ENCODE data around the gene ATP6V1F. TPM values are rescaled to one million over a fixed set of nuclear protein-coding genes. Genes with fewer than 3 reads are reported as not detected.

The ATP6V1F gene
- total RNA-seq, 2 experiments from 2014 or later: 49.6 to 54.3 TPM

- Histone ChIP-seq H3K4me1 (ENCODE audit: insufficient read depth, low read length) (peaks cover 7% of the 10 kb centered on the region), H3K36me3 (ENCODE audit: insufficient read depth, low read length) (no peaks in the 10 kb centered on the region), H3K4me3 (ENCODE audit: low read length) (no peak overlapping the region), H3K27me3 (ENCODE audit: control insufficient read depth in 1 of 2, insufficient read depth in 2 of 2, low read length in 2 of 2) (peaks cover 0 to 4% of the 10 kb centered on the region in 2 experiments), H3K27ac (ENCODE audit: low read depth in 1 of 2, low read length in 2 of 2) (no peak overlapping the region), H3K9me3 (ENCODE audit: control insufficient read depth in 1 of 2, insufficient read depth in 1 of 2, low read length in 2 of 2) (peaks cover 0 to 4% of the 10 kb centered on the region in 2 experiments)
- ATAC-seq (ENCODE audit: poor library complexity) (no peak), DNase-seq (peak in 1 of 14 experiments; percentile 7)
- Mint-ChIP-seq H3K4me3 (no peak overlapping the region), H3K27me3 (peaks cover 42% of the 10 kb centered on the region), H3K36me3 (ENCODE audit: low read depth) (no peaks in the 10 kb centered on the region), H3K27ac (no peak overlapping the region), H3K4me1 (ENCODE audit: low read depth) (no peaks in the 10 kb centered on the region), H3K9me3 (no peaks in the 10 kb centered on the region)
- TF ChIP-seq CTCF (IDR thresholded peaks at IDR 0.05): no peak
- intact Hi-C loops (cut with DNase I, micrococcal nuclease): loop anchor here in 1 of 2 experiments (5.0 kb wide), 1 partner anchor 309 kb away; no protein-coding TSS in a partner anchor
- ChIA-PET POLR2A (no interaction called here), CTCF (interaction anchor here (1.5 kb wide), 1 partner anchor 189 kb away, joined by 4 read pairs; no protein-coding TSS in a partner anchor)
Observed at GRCh38 chr7:128902761-128903585, 40.3 kb downstream of the ATP6V1F start.

- H3K36me3 Mint-ChIP-seq (ENCODE audit: low read depth): no peaks in the 10 kb centered on the region
- Histone ChIP-seq H3K4me3 (ENCODE audit: low read length) (no peak overlapping the region), H3K36me3 (ENCODE audit: insufficient read depth, low read length) (no peaks in the 10 kb centered on the region), H3K4me1 (ENCODE audit: insufficient read depth, low read length) (peaks cover 7% of the 10 kb centered on the region), H3K27me3 (ENCODE audit: control insufficient read depth in 1 of 2, insufficient read depth in 2 of 2, low read length in 2 of 2) (peaks cover under 1 to 4% of the 10 kb centered on the region in 2 experiments), H3K9me3 (ENCODE audit: control insufficient read depth in 1 of 2, insufficient read depth in 1 of 2, low read length in 2 of 2) (peaks cover 0 to 4% of the 10 kb centered on the region in 2 experiments), H3K27ac (ENCODE audit: low read depth in 1 of 2, low read length in 2 of 2) (no peak overlapping the region)
- no peaks in the 10 kb centered on the region for H3K4me1 Mint-ChIP-seq (ENCODE audit: low read depth)
- CTCF ChIA-PET: interaction anchor here (1.5 kb wide), 1 partner anchor 188 kb away, joined by 4 read pairs; no protein-coding TSS in a partner anchor
- POLR2A ChIA-PET: no interaction called here
- intact Hi-C loops (cut with DNase I, micrococcal nuclease): loop anchor here (1.0 to 5.0 kb wide), 2 partner anchors 188 to 309 kb away; no protein-coding TSS in a partner anchor
- no peak for ATAC-seq (ENCODE audit: poor library complexity)
- H3K9me3 Mint-ChIP-seq: no peaks in the 10 kb centered on the region
- H3K4me3 Mint-ChIP-seq: no peak overlapping the region
- DNase-seq: peak in 1 of 14 experiments; percentile 20
- no peak for TF ChIP-seq CTCF (IDR thresholded peaks at IDR 0.05)
- H3K27me3 Mint-ChIP-seq: peaks cover 48% of the 10 kb centered on the region
- H3K27ac Mint-ChIP-seq: no peak overlapping the region
Observed at GRCh38 chr7:128903621-128904361, 41.1 kb downstream of the ATP6V1F start.

- intact Hi-C loops (cut with DNase I, micrococcal nuclease): loop anchor here (1.0 to 5.0 kb wide), 2 partner anchors 187 to 308 kb away; no protein-coding TSS in a partner anchor
- H3K27ac Mint-ChIP-seq: no peak overlapping the region
- DNase-seq: peak in 4 of 14 experiments; percentile 28 to 79 (median 75)
- peak; percentile 65 for TF ChIP-seq CTCF (IDR thresholded peaks at IDR 0.05)
- H3K27me3 ChIP-seq (ENCODE audit: control insufficient read depth in 1 of 2, insufficient read depth in 2 of 2, low read length in 2 of 2): peaks cover 8% of the 10 kb centered on the region in 2 experiments
- no peaks in the 10 kb centered on the region for H3K9me3 Mint-ChIP-seq
- no peak overlapping the region for H3K4me3 Mint-ChIP-seq
- no peaks in the 10 kb centered on the region for H3K36me3 Mint-ChIP-seq (ENCODE audit: low read depth)
- no peak overlapping the region for H3K4me3 ChIP-seq (ENCODE audit: low read length)
- no peak overlapping the region for H3K27ac ChIP-seq (ENCODE audit: low read depth in 1 of 2, low read length in 2 of 2)
- H3K4me1 Mint-ChIP-seq (ENCODE audit: low read depth): no peaks in the 10 kb centered on the region
- no peaks in the 10 kb centered on the region for H3K9me3 ChIP-seq (ENCODE audit: control insufficient read depth in 1 of 2, insufficient read depth in 1 of 2, low read length in 2 of 2)
- H3K36me3 ChIP-seq (ENCODE audit: insufficient read depth, low read length): no peaks in the 10 kb centered on the region
- ChIA-PET CTCF (interaction anchor here (1.5 kb wide), 1 partner anchor 187 kb away, joined by 4 read pairs; no protein-coding TSS in a partner anchor), POLR2A (no interaction called here)
- H3K27me3 Mint-ChIP-seq: peaks cover 56% of the 10 kb centered on the region
- peak; percentile 78 for ATAC-seq (ENCODE audit: poor library complexity)
- peaks cover 7% of the 10 kb centered on the region for H3K4me1 ChIP-seq (ENCODE audit: insufficient read depth, low read length)
Observed at GRCh38 chr7:128904381-128905197, 41.9 kb downstream of the ATP6V1F start.
